MM.1S (cell line): ENCODE data around the gene HSD17B11.
A peak's percentile ranks its signal among the peaks of the same experiment; 100 is the strongest.

Source experiments
- EZH2phosphoT487 ChIP-seq: fragments of 300-600 bp; sonication (generic); IDR thresholded peaks from 2 replicates; pipeline ENCODE4 v1.6.1; 2018; ENCODE audit warnings: antibody characterized with exemption, low read length
- TF ChIP-seq, protein P1 (sequence below): fragments of 300-600 bp; sonication (generic); IDR thresholded peaks from 2 replicates; pipeline ENCODE4 v1.5.1; 2016; ENCODE audit warnings: antibody characterized with exemption, low read length, mixed read lengths

- TF ChIP-seq, protein P1, sequence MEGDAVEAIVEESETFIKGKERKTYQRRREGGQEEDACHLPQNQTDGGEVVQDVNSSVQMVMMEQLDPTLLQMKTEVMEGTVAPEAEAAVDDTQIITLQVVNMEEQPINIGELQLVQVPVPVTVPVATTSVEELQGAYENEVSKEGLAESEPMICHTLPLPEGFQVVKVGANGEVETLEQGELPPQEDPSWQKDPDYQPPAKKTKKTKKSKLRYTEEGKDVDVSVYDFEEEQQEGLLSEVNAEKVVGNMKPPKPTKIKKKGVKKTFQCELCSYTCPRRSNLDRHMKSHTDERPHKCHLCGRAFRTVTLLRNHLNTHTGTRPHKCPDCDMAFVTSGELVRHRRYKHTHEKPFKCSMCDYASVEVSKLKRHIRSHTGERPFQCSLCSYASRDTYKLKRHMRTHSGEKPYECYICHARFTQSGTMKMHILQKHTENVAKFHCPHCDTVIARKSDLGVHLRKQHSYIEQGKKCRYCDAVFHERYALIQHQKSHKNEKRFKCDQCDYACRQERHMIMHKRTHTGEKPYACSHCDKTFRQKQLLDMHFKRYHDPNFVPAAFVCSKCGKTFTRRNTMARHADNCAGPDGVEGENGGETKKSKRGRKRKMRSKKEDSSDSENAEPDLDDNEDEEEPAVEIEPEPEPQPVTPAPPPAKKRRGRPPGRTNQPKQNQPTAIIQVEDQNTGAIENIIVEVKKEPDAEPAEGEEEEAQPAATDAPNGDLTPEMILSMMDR, result peak; percentile 81
- no peak for TF ChIP-seq EZH2phosphoT487
These were observed 37.4 kb downstream of the HSD17B11 start for GRCh38 chr4:87353592-87353991.
